ENCODE data around the gene PPP2R5C. TPM values are rescaled to one million over a fixed set of nuclear protein-coding genes. Genes with fewer than 3 reads are reported as not detected.

PPP2R5C gene
- total and polyA plus RNA-seq, 2 of the 8 experiments (the other 6 are each of a cell fraction or from before 2014, with no cell fraction given) = 49.6 to 95.9 TPM

DNA sequence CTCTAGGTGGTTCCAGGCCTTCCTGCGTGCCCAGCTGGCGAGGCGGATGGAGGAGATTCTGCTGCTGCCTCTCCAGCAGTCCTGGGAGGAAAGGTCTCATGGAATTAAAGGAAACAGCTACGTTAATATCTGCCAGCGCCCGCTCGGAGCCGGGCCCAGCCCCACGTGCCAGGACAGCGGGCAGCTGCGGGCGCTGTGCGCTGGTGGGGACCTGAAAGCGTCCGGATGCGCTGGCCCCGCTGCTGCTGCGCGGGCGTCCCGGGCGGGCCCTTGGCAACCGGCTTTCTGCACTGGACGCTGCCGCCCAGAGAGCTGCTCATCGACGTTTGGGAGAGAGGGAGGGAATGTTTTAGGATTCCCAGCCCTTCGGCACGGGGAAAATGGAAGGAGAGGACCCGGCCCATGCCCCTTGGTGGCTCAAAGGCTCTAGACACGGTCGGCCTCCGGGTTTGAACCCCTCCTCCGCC, 194.2 kb downstream of the PPP2R5C start:
- POLR2A ChIA-PET (ENCODE audit: partially characterized antibody) = interaction anchor here (1.1 kb wide), 1 partner anchor 9 kb away, joined by 5 read pairs; the partner anchor contains the start of gene DYNC1H1
- Histone ChIP-seq H2BK120ac (replicated peaks; ENCODE audit: low read depth, low read length) (no peak overlapping the region), H4K91ac (replicated peaks; ENCODE audit: insufficient read length, low read length) (no peak overlapping the region), H3K4me2 (ENCODE audit: insufficient read depth in 1 of 2, low read depth in 2 of 2, low read length in 2 of 2) (no peak overlapping the region), H4K20me1 (replicated peaks in 1 of 2; ENCODE audit: control insufficient read depth in 1 of 2, insufficient read depth in 2 of 2, low read length in 2 of 2) (no peaks in the 10 kb centered on the region), H4K5ac (ENCODE audit: insufficient read length, low read depth, low read length) (no peak overlapping the region), H3K9ac (replicated peaks in 1 of 4; ENCODE audit: extremely low read depth in 1 of 4, low read depth in 3 of 4, low read length in 3 of 4) (no peak overlapping the region; a peak in 1 of 7 replicates), H3K36me3 (ENCODE audit: control insufficient read depth in 2 of 4, insufficient read depth in 4 of 4, low read length in 3 of 4) (no peaks in the 10 kb centered on the region), H3K27me3 (replicated peaks in 1 of 4; ENCODE audit: control insufficient read depth in 3 of 4, extremely low read depth in 1 of 4, insufficient read depth in 3 of 4, low read length in 3 of 4) (peaks cover 0 to 2% (median 0%) of the 10 kb centered on the region in 4 experiments; a peak in 2 of 7 replicates), H3K23me2 (ENCODE audit: low read depth, low read length) (no peaks in the 10 kb centered on the region), H4K8ac (ENCODE audit: extremely low read depth, insufficient read depth, low read length) (peak overlapping the region; percentile 3; the same call in 1 of the 2 replicates), H2AK5ac (ENCODE audit: low read depth, low read length) (no peak overlapping the region), H3K4me3 (ENCODE audit: extremely low read depth in 1 of 4, insufficient read depth in 2 of 4, low read depth in 3 of 4, low read length in 4 of 4) (no peak overlapping the region), H3K56ac (replicated peaks; ENCODE audit: insufficient read length, low read depth, low read length) (no peak overlapping the region), H3K9me3 (ENCODE audit: insufficient read depth in 2 of 2, low read depth in 1 of 2, low read length in 1 of 2) (no peaks in the 10 kb centered on the region), H3K14ac (ENCODE audit: insufficient read length) (no peak overlapping the region), H3K23ac (ENCODE audit: insufficient read length) (no peak overlapping the region), H2BK12ac (ENCODE audit: low read depth, low read length) (no peak overlapping the region), H3K79me1 (ENCODE audit: low read depth, low read length) (no peaks in the 10 kb centered on the region), H2BK15ac (ENCODE audit: low read length) (no peak overlapping the region), H2BK20ac (ENCODE audit: low read length) (no peak overlapping the region), H3K79me2 (ENCODE audit: control insufficient read depth in 1 of 2, insufficient read depth in 2 of 2, low read length in 2 of 2) (no peaks in the 10 kb centered on the region), H3K4ac (replicated peaks; ENCODE audit: insufficient read length, low read depth, low read length) (no peak overlapping the region), H2BK5ac (ENCODE audit: low read depth, low read length) (no peak overlapping the region), H3K4me1 (replicated peaks in 1 of 4; ENCODE audit: control insufficient read depth in 3 of 4, insufficient read depth in 4 of 4, low read length in 3 of 4) (no peaks in the 10 kb centered on the region), H3K27ac (ENCODE audit: low read depth, low read length) (no peak overlapping the region), H2AFZ (ENCODE audit: low read length) (no peak overlapping the region), H3K18ac (ENCODE audit: extremely low read depth, low read length) (no peak overlapping the region)
- FAIRE-seq (no peak), DNase-seq (ENCODE audit: low read depth in 1 of 2, low spot score in 2 of 2) (no peak)
- CTCF ChIA-PET (ENCODE audit: partially characterized antibody) = interaction anchor here (0.8 to 5.1 kb wide), 5 partner anchors 31 to 249 kb away, joined by 3 to 33 read pairs (median 3); no protein-coding TSS in a partner anchor
- 97% methylated on average over 28 of the region's 34 CpGs; no CpG with 5 or more reads in 1 of the 2 experiments for WGBS, 2 experiments (ENCODE audit: extremely low coverage in 1 of 2, insufficient coverage in 1 of 2, insufficient read length in 1 of 2, insufficient replicate concordance in 2 of 2, low coverage in 1 of 2, low lambda C conversion rate in 2 of 2, missing lambda C conversion rate in 1 of 2)
- no peak for TF ChIP-seq TEAD4 (IDR thresholded peaks at IDR 0.05; ENCODE audit: low read depth, low read length)
- no peak for TF ChIP-seq GABPA (IDR thresholded peaks at IDR 0.05; ENCODE audit: borderline replicate concordance, insufficient read depth, low read length)
- no peak for TF ChIP-seq MAFK (IDR thresholded peaks at IDR 0.05; ENCODE audit: low read depth, low read length)
- no peak for TF ChIP-seq SAP30 (IDR thresholded peaks at IDR 0.05; ENCODE audit: insufficient read depth, insufficient replicate concordance, low read length)
- TF ChIP-seq, protein P1, sequence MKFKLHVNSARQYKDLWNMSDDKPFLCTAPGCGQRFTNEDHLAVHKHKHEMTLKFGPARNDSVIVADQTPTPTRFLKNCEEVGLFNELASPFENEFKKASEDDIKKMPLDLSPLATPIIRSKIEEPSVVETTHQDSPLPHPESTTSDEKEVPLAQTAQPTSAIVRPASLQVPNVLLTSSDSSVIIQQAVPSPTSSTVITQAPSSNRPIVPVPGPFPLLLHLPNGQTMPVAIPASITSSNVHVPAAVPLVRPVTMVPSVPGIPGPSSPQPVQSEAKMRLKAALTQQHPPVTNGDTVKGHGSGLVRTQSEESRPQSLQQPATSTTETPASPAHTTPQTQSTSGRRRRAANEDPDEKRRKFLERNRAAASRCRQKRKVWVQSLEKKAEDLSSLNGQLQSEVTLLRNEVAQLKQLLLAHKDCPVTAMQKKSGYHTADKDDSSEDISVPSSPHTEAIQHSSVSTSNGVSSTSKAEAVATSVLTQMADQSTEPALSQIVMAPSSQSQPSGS (IDR thresholded peaks at IDR 0.05; ENCODE audit: low read length) = no peak
- TF ChIP-seq SIRT6 (IDR thresholded peaks at IDR 0.05; ENCODE audit: low read length) = no peak
- TF ChIP-seq KDM1A (IDR thresholded peaks at IDR 0.05; ENCODE audit: borderline replicate concordance, low read length) = no peak
- no peak for TF ChIP-seq POLR2AphosphoS5 (IDR thresholded peaks at IDR 0.05; ENCODE audit: low read depth, low read length)
- no peak for TF ChIP-seq RAD21 (IDR thresholded peaks at IDR 0.05 in 1 of 2, conservative IDR thresholded peaks at IDR 0.05 in 1 of 2; ENCODE audit: low read depth in 2 of 2, low read length in 2 of 2)
